Nephron progenitor cell (in vitro differentiated cells): ENCODE measurements around the gene GARRE1.
A peak's percentile ranks its signal among the peaks of the same experiment; 100 is the strongest.
"Not testable (repeated sequence)": the region's sequence is repeated elsewhere in the genome, so short reads cannot be mapped to it uniquely, and the experiment has no call there.

Source experiments
- DNase-seq: peaks from one replicate; pipeline ENCODE4 v3.0.0; 2021
- H3K27ac Mint-ChIP-seq: 2 replicates; pipeline ENCODE4 v1.8.0; 2021; ENCODE audit warnings: mild to moderate bottlenecking, moderate library complexity, mixed read lengths
- H3K27me3 Mint-ChIP-seq: 2 replicates; pipeline ENCODE4 v1.8.0; 2021; ENCODE audit warnings: mild to moderate bottlenecking, low read depth, mixed read lengths; ENCODE audit not compliant: poor library complexity
- H3K36me3 Mint-ChIP-seq: 2 replicates; pipeline ENCODE4 v1.8.0; 2021; ENCODE audit warnings: low read depth, mixed read lengths
- H3K4me1 Mint-ChIP-seq: 2 replicates; pipeline ENCODE4 v1.8.0; 2021; ENCODE audit warnings: mixed read lengths
- H3K4me3 Mint-ChIP-seq: 2 replicates; pipeline ENCODE4 v1.8.0; 2021; ENCODE audit warnings: mild to moderate bottlenecking, moderate library complexity, mixed read lengths
- H3K9me3 Mint-ChIP-seq: 2 replicates; pipeline ENCODE4 v1.8.0; 2021; ENCODE audit warnings: mild to moderate bottlenecking, moderate library complexity, mixed read lengths
- CTCF ChIP-seq: fragments of 200-600 bp; sonication (generic); IDR thresholded peaks from 2 replicates; pipeline ENCODE4 v1.5.0; 2021; ENCODE audit warnings: antibody characterized with exemption

GARRE1 gene

GRCh38 chr19:34214040-34214439, 40.3 kb upstream of the GARRE1 start:
- DNase-seq = no peak
- no peak overlapping the region for H3K27ac Mint-ChIP-seq
- no peak for TF ChIP-seq CTCF
- no peaks in the 10 kb centered on the region for H3K9me3 Mint-ChIP-seq
- no peaks in the 10 kb centered on the region for H3K27me3 Mint-ChIP-seq
- H3K4me1 Mint-ChIP-seq = peaks cover 10% of the 10 kb centered on the region
- H3K4me3 Mint-ChIP-seq = no peak overlapping the region
- H3K36me3 Mint-ChIP-seq = peaks cover 75% of the 10 kb centered on the region

- TF ChIP-seq CTCF = no peak
- no peak for DNase-seq
- Mint-ChIP-seq H3K27ac (peak overlapping the region; percentile 88), H3K4me3 (no peak overlapping the region), H3K4me1 (peaks cover 10% of the 10 kb centered on the region), H3K9me3 (no peaks in the 10 kb centered on the region), H3K27me3 (no peaks in the 10 kb centered on the region), H3K36me3 (peaks cover 78% of the 10 kb centered on the region)
Observed at GRCh38 chr19:34215006-34215665, 39.2 kb upstream of the GARRE1 start.

- Mint-ChIP-seq H3K27me3 (no peaks in the 10 kb centered on the region), H3K27ac (peak overlapping the region; percentile 88), H3K9me3 (no peaks in the 10 kb centered on the region), H3K36me3 (peaks cover 79% of the 10 kb centered on the region), H3K4me1 (peaks cover 10% of the 10 kb centered on the region), H3K4me3 (no peak overlapping the region)
- no peak for TF ChIP-seq CTCF
- DNase-seq = no peak
Observed at GRCh38 chr19:34215666-34216038, 38.7 kb upstream of the GARRE1 start.

DNA sequence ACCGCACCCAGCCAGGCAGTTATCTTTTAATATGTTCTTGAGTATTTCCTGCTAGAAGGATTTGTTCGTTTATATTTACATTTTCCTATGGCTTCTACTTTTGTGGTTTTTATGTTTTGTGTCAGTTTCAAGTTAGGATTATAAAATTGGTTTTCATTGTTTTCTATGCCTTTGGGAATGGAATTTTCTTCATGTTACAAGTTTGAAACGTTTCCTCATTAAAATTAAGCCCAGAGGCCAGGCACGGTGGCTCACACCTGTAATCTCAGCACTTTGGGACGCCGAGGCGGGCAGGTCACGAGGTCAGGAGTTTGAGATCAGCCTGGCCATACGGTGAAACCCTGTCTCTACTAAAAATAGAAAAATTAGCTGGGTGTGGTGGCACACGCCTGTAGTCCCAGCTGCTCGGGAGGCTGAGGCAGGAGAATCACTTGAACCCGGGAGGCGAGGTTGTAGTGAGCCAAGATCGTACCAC, 37.6 kb upstream of the GARRE1 start:
- not testable (repeated sequence) for H3K4me3 Mint-ChIP-seq, H3K4me1 Mint-ChIP-seq, H3K9me3 Mint-ChIP-seq, DNase-seq, H3K27me3 Mint-ChIP-seq
- Mint-ChIP-seq H3K27ac (peak overlapping the region; percentile 66), H3K36me3 (peaks cover 82% of the 10 kb centered on the region)

GRCh38 chr19:34217952-34218817, 36.2 kb upstream of the GARRE1 start:
- Mint-ChIP-seq H3K9me3 (no peaks in the 10 kb centered on the region), H3K4me1 (peaks cover 10% of the 10 kb centered on the region), H3K4me3 (no peak overlapping the region), H3K27me3 (no peaks in the 10 kb centered on the region), H3K36me3 (peaks cover 87% of the 10 kb centered on the region), H3K27ac (peak overlapping the region; percentile 69)
- no peak for TF ChIP-seq CTCF
- no peak for DNase-seq

- Mint-ChIP-seq H3K27me3 (no peaks in the 10 kb centered on the region), H3K4me3 (no peak overlapping the region), H3K27ac (peak overlapping the region; percentile 56), H3K36me3 (peaks cover 87% of the 10 kb centered on the region), H3K4me1 (peaks cover 10% of the 10 kb centered on the region), H3K9me3 (no peaks in the 10 kb centered on the region)
- DNase-seq = no peak
- TF ChIP-seq CTCF = no peak
Observed at GRCh38 chr19:34218818-34219164, 35.6 kb upstream of the GARRE1 start.
